HCT116 (cell line): ENCODE measurements around the gene RUNX1.

ENCODE experiments used
- POLR2A ChIP-seq: IDR thresholded peaks from 2 replicates; pipeline ENCODE4 v1.7.0; 2011; ENCODE audit warnings: borderline replicate concordance; ENCODE audit not compliant: insufficient read depth, insufficient read length; ENCODE audit errors: extremely low read depth
- POLR2AphosphoS5 ChIP-seq: IDR thresholded peaks from 2 replicates; pipeline ENCODE4 v1.6.1; 2011; ENCODE audit warnings: mild to moderate bottlenecking, low read depth, low read length, moderate library complexity

DNA sequence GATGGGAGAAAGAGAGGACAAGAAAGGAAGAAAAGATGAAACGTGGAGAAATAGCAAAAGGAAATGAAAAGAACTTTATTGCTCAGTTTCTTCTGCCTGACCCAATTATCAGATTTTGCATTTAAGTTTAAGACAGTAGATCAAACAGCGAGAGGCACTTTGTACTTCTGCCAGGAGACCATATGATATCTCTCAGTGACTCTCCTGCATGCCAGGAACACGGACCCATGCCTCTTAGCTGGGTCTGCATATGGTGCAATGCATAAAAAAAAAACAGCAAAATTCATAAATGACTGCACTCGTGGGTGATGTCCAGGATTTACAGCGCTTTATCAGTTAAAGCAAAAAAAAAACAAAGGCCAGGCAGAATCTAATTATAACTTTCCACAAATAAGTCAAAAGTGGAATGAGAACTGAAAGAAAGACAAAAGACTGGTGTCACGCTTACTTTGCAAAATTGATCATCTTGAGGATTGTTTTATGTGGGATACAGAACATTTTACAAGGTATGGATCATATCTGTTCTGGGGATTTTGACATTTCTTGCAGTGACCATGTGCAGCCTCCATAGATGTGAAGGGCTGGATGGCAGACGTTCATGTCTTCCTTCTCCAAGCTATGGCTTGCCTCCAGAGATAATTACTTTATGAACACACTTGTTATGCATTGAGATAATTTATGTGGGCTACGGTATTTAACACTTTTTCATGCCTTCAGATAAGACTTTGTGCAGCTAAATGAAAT lies 79.5 kb downstream of the RUNX1 start:
- TF ChIP-seq POLR2A (no peak), POLR2AphosphoS5 (no peak)
